Measurements from ENCODE around the gene TCEANC2. TPM values are rescaled to one million over a fixed set of nuclear protein-coding genes. Genes with fewer than 3 reads are reported as not detected.
A peak's percentile ranks its signal among the peaks of the same experiment; 100 is the strongest.

Gene TCEANC2
- total RNA-seq, 1 experiment from 2014 or later = 5.3 TPM

DNA sequence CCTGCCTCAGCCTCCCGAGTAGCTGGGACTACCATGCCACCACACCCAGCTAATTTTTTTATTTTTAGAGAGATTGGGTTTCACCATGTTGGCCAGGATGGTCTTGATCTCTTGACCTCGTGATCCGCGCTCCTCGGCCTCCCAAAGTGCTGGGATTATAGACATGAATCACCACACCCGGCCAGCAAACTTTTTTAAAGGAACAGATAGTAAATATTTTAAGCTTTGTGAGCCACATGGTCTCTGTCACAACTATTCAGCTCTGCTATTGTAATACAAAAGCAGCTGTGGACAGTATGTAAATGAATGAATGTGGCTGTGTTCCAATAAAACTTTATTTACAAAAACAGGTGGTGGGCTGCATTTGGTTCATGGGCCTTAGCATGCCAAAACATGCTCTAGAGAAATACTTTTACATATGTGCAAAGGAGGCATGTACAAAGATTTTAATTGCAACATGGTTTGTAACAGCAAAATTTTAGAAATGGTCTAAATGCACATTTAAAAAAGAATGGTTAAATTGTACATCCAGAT is 52.4 kb downstream of the TCEANC2 start:
- no peak overlapping the region for H3K56ac ChIP-seq (ENCODE audit: insufficient read length, low read depth, low read length)
- H2AFZ ChIP-seq (ENCODE audit: low read length) = no peak overlapping the region
- H4K8ac ChIP-seq (replicated peaks; ENCODE audit: insufficient read length, low read depth, low read length) = no peak overlapping the region
- TF ChIP-seq, protein P1, sequence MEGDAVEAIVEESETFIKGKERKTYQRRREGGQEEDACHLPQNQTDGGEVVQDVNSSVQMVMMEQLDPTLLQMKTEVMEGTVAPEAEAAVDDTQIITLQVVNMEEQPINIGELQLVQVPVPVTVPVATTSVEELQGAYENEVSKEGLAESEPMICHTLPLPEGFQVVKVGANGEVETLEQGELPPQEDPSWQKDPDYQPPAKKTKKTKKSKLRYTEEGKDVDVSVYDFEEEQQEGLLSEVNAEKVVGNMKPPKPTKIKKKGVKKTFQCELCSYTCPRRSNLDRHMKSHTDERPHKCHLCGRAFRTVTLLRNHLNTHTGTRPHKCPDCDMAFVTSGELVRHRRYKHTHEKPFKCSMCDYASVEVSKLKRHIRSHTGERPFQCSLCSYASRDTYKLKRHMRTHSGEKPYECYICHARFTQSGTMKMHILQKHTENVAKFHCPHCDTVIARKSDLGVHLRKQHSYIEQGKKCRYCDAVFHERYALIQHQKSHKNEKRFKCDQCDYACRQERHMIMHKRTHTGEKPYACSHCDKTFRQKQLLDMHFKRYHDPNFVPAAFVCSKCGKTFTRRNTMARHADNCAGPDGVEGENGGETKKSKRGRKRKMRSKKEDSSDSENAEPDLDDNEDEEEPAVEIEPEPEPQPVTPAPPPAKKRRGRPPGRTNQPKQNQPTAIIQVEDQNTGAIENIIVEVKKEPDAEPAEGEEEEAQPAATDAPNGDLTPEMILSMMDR (conservative IDR thresholded peaks at IDR 0.05) = no peak
- H3K9me3 ChIP-seq (ENCODE audit: control insufficient read depth, low read depth, low read length) = no peaks in the 10 kb centered on the region
- no peaks in the 10 kb centered on the region for H4K20me1 ChIP-seq (ENCODE audit: control insufficient read depth, insufficient read depth, insufficient read length)
- peak; percentile 6 for DNase-seq
- H3T11ph ChIP-seq (ENCODE audit: low read length) = no peak overlapping the region
- H3K79me2 ChIP-seq (ENCODE audit: insufficient read depth, low read length) = no peaks in the 10 kb centered on the region
- no peak overlapping the region for H4K91ac ChIP-seq (ENCODE audit: insufficient read length, low read depth, low read length)
- no peak overlapping the region for H2BK15ac ChIP-seq (ENCODE audit: low read depth, low read length)
- H3K23ac ChIP-seq (ENCODE audit: insufficient read length, low read depth, low read length) = no peak overlapping the region
- no peaks in the 10 kb centered on the region for H3K79me1 ChIP-seq (ENCODE audit: insufficient read depth, low read depth, low read length, poor library complexity, severe bottlenecking)
- H2BK20ac ChIP-seq (ENCODE audit: low read depth, low read length, poor library complexity, severe bottlenecking) = no peak overlapping the region
- Mint-ChIP-seq H3K27me3 (ENCODE audit: low read depth) (no peaks in the 10 kb centered on the region; the same call in 1 of the 2 replicates), H3K4me3 (no peak overlapping the region), H3K36me3 (ENCODE audit: insufficient read depth in 1 of 3, low read depth in 3 of 3) (0 out of 7 replicates have a peak, but pooled peaks cover 0 to 2% (median 0%) of the 10 kb centered on the region in 3 experiments), H3K27ac (no peak overlapping the region), H3K4me1 (peaks cover 5 to 8% of the 10 kb centered on the region in 2 experiments; a peak in 2 of 4 replicates), H3K9me3 (no peaks in the 10 kb centered on the region)
- no peak overlapping the region for H3K18ac ChIP-seq (ENCODE audit: insufficient read length, low read depth, low read length)
- no peak overlapping the region for H3K27ac ChIP-seq (ENCODE audit: insufficient read length, low read depth, low read length)
- no CpG with 5 or more reads among the region's 6 CpGs for WGBS (ENCODE audit: extremely low coverage, insufficient read length, low lambda C conversion rate)
- no peaks in the 10 kb centered on the region for H3K23me2 ChIP-seq (ENCODE audit: insufficient read length, low read depth, low read length, poor library complexity, severe bottlenecking)
- no peak overlapping the region for H4K5ac ChIP-seq (ENCODE audit: insufficient read length, low read depth, low read length)
- no peak overlapping the region for H3K4me2 ChIP-seq (ENCODE audit: insufficient read depth, insufficient read length, low read length)
- no peak overlapping the region for H3K4ac ChIP-seq (ENCODE audit: low read depth, low read length)
- H3K9ac ChIP-seq (ENCODE audit: extremely low read depth, insufficient read length, low read length) = no peak overlapping the region
- H2AK5ac ChIP-seq (ENCODE audit: insufficient read length, low read length) = no peak overlapping the region
- H3K14ac ChIP-seq (ENCODE audit: insufficient read depth, low read length) = no peak overlapping the region
- H2BK5ac ChIP-seq (ENCODE audit: insufficient read length, low read length) = no peak overlapping the region
- no peaks in the 10 kb centered on the region for H3K4me1 ChIP-seq (ENCODE audit: insufficient read depth, low read length)
- H2BK120ac ChIP-seq (ENCODE audit: low read depth, low read length, poor library complexity, severe bottlenecking) = no peak overlapping the region
- no peak overlapping the region for H2BK12ac ChIP-seq (ENCODE audit: insufficient read length, low read depth, low read length)
- no peaks in the 10 kb centered on the region for H3K27me3 ChIP-seq (ENCODE audit: insufficient read depth, low read length)
